ENCODE results near the gene USB1. TPM values are rescaled to one million over a fixed set of nuclear protein-coding genes. Genes with fewer than 3 reads are reported as not detected.

USB1 gene
- total RNA-seq, 1 experiment from 2014 or later = 73.1 TPM

GRCh38 chr16:58025351-58026138 is 24.3 kb downstream of the USB1 start, which contains the start of gene MMP15:
MMP15 (plus strand) TSS chr16:58025754; CDS start chr16:58026351, 597 bp downstream.
- BruUV-seq (replicated peaks) = no TSS peak
- Histone ChIP-seq H3K9me3 (ENCODE audit: control insufficient read depth in 1 of 2, insufficient read depth in 1 of 2, low read depth in 1 of 2, low read length in 2 of 2) (no peaks in the 10 kb centered on the region), H3K4me3 (replicated peaks in 1 of 2; ENCODE audit: low read depth in 1 of 2, low read length in 2 of 2) (peak within 1 kb of the TSS; percentile 78 to 94), H3K4me1 (ENCODE audit: control insufficient read depth in 1 of 2, insufficient read depth in 2 of 2, low read length in 2 of 2) (peaks cover 29 to 52% of the 10 kb centered on the region in 2 experiments), H3K27me3 (ENCODE audit: insufficient read depth, low read length) (no peaks in the 10 kb centered on the region), H3K4me2 (ENCODE audit: low read length) (peak within 1 kb of the TSS; percentile 95), H2AFZ (ENCODE audit: low read depth, low read length, poor library complexity, severe bottlenecking) (peak within 1 kb of the TSS; percentile 71), H3K9ac (ENCODE audit: low read length) (peak within 1 kb of the TSS; percentile 73), H3K27ac (ENCODE audit: low read depth, low read length) (peak within 1 kb of the TSS; percentile 93), H4K20me1 (ENCODE audit: insufficient read depth) (no peaks in the 10 kb centered on the region), H3K36me3 (ENCODE audit: control insufficient read depth in 1 of 2, insufficient read depth in 2 of 2, low read length in 2 of 2) (no peaks in the 10 kb centered on the region), H3K79me2 (ENCODE audit: insufficient read depth, low read length) (peaks cover 37% of the 10 kb centered on the region; the same call in 1 of the 2 replicates), H3K9me2 (ENCODE audit: insufficient read depth) (no peaks in the 10 kb centered on the region)
- ATAC-seq (peak; percentile 70), DNase-seq (ENCODE audit: low read depth, low spot score) (peak; percentile 94)
- ChIA-PET CTCF (interaction anchor here (0.9 to 2.8 kb wide), 4 partner anchors 11 to 104 kb away, joined by 3 to 8 read pairs (median 6); partner anchors contain the start of gene CFAP20), RAD21 (ENCODE audit: low non-redundant PET in 1 of 2, low total read pairs in 2 of 2, uncharacterized antibody in 2 of 2, unreplicated experiment in 2 of 2) (interaction anchor here (0.9 to 1.0 kb wide), 2 partner anchors 104 kb away, joined by 3 read pairs; partner anchors contain the start of gene CFAP20 (in 2 of the 2)), POLR2A (interaction anchor here (1.2 to 2.0 kb wide), 3 partner anchors 11 to 104 kb away, joined by 4 to 13 read pairs (median 4); partner anchors contain the start of gene CFAP20)
- intact Hi-C loops (cut with micrococcal nuclease) = loop anchor here (1.0 to 10.0 kb wide), 3 partner anchors 104 to 309 kb away; partner anchors contain the start of gene CFAP20
- TF ChIP-seq FOSL1 (IDR thresholded peaks at IDR 0.05; ENCODE audit: low read depth) = no peak
- TF ChIP-seq TCF7L2 (IDR thresholded peaks at IDR 0.05; ENCODE audit: borderline replicate concordance, extremely low read depth, insufficient read depth, insufficient read length) = peak; percentile 24
- no peak for TF ChIP-seq CEBPB (IDR thresholded peaks at IDR 0.05; ENCODE audit: low read depth)
- TF ChIP-seq POLR2AphosphoS5 (IDR thresholded peaks at IDR 0.05; ENCODE audit: low read depth, low read length) = peak; percentile 74
- no peak for TF ChIP-seq ZNF274 (IDR thresholded peaks at IDR 0.05; ENCODE audit: low read depth, low read length)
- TF ChIP-seq ATF3 (IDR thresholded peaks at IDR 0.05) = no peak
- peak; percentile 65 for TF ChIP-seq YY1 (IDR thresholded peaks at IDR 0.05; ENCODE audit: extremely low read depth, insufficient replicate concordance, low read depth, low read length)
- TF ChIP-seq ZBTB33 (IDR thresholded peaks at IDR 0.05; ENCODE audit: extremely low read depth, insufficient replicate concordance, low read length) = no peak
- TF ChIP-seq JUND (IDR thresholded peaks at IDR 0.05) = no peak
- no peak for TF ChIP-seq ELF1 (IDR thresholded peaks at IDR 0.05; ENCODE audit: borderline replicate concordance, low read depth)
- peak; percentile 78 for TF ChIP-seq SP1 (IDR thresholded peaks at IDR 0.05; ENCODE audit: low read depth)
- no peak for TF ChIP-seq CTCF (IDR thresholded peaks at IDR 0.05 in 2 of 3, conservative IDR thresholded peaks at IDR 0.05 in 1 of 3; ENCODE audit: borderline replicate concordance in 1 of 3, insufficient read depth in 1 of 3, low read depth in 2 of 3, low read length in 2 of 3)
- TF ChIP-seq EZH2phosphoT487 (IDR thresholded peaks at IDR 0.05; ENCODE audit: borderline replicate concordance) = no peak
- TF ChIP-seq MAX (IDR thresholded peaks at IDR 0.05) = peak; percentile 83
- peak; percentile 60 for TF ChIP-seq POLR2A (IDR thresholded peaks at IDR 0.05; ENCODE audit: borderline replicate concordance, extremely low read depth, insufficient read depth, insufficient read length)
- TF ChIP-seq RAD21 (IDR thresholded peaks at IDR 0.05; ENCODE audit: low read depth) = no peak
- TF ChIP-seq CBX3 (IDR thresholded peaks at IDR 0.05; ENCODE audit: low read depth) = peak; percentile 7
- no peak for TF ChIP-seq SRF (IDR thresholded peaks at IDR 0.05; ENCODE audit: low read depth)
- TF ChIP-seq SIN3A (IDR thresholded peaks at IDR 0.05; ENCODE audit: low read depth) = peak; percentile 73
- TF ChIP-seq EZH2 (IDR thresholded peaks at IDR 0.05) = no peak

All from HCT116 (cell line).